ENCODE measurements around the gene CCDC8.

DNA sequence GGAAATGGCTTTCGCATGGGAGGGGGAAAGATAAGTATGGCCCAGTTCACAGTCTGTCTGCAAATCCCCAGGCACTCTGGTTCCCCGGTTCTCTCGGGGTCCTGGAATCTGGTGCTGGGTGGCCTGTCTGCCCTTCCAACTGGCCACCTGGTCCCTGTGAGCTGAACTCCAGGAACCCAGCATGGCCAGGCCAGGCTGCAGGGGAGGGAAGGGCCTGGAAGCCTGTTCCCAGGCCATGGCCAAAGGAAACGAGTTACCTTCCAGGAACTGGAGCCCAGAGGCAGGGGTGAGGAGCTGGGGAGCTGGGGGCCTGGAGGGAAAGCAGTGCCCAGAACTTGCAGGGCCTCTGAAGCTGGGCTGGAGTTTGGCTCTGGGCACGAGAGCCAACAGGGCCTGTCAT is 34.5 kb upstream of the CCDC8 start:
- TF ChIP-seq, protein P1, sequence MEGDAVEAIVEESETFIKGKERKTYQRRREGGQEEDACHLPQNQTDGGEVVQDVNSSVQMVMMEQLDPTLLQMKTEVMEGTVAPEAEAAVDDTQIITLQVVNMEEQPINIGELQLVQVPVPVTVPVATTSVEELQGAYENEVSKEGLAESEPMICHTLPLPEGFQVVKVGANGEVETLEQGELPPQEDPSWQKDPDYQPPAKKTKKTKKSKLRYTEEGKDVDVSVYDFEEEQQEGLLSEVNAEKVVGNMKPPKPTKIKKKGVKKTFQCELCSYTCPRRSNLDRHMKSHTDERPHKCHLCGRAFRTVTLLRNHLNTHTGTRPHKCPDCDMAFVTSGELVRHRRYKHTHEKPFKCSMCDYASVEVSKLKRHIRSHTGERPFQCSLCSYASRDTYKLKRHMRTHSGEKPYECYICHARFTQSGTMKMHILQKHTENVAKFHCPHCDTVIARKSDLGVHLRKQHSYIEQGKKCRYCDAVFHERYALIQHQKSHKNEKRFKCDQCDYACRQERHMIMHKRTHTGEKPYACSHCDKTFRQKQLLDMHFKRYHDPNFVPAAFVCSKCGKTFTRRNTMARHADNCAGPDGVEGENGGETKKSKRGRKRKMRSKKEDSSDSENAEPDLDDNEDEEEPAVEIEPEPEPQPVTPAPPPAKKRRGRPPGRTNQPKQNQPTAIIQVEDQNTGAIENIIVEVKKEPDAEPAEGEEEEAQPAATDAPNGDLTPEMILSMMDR (IDR thresholded peaks at IDR 0.05): no peak
- TF ChIP-seq POLR2A (IDR thresholded peaks at IDR 0.05): no peak
